Activated naive CD4-positive, alpha-beta T cell treated with anti-CD3 and anti-CD28 coated beads for 36 hours (primary cell): ENCODE measurements around the gene ITGA5. TPM values are rescaled to one million over a fixed set of nuclear protein-coding genes. Genes with fewer than 3 reads are reported as not detected.

Source experiments
- CTCF ChIA-PET: fragments of 350-600 bp; sonication (Branson Sonifier 250); formaldehyde crosslinking; loops from one replicate; lab custom pipeline; 2021; ENCODE audit warnings: antibody characterized with exemption; lab: Charles Lee
- DNase-seq: peaks from one replicate; pipeline ENCODE4 v3.0.0-alpha.2; 2020
- H3K27ac Mint-ChIP-seq: one replicate; pipeline ENCODE4 v1.8.0; 2021; ENCODE audit warnings: mild to moderate bottlenecking, mixed read lengths
- H3K27me3 Mint-ChIP-seq: one replicate; pipeline ENCODE4 v1.8.0; 2021; ENCODE audit warnings: low read depth, mixed read lengths
- H3K36me3 Mint-ChIP-seq: one replicate; pipeline ENCODE4 v1.8.0; 2021; ENCODE audit warnings: low read depth, mixed read lengths
- H3K4me1 Mint-ChIP-seq: one replicate; pipeline ENCODE4 v1.8.0; 2021; ENCODE audit warnings: low read depth, mixed read lengths
- H3K4me3 Mint-ChIP-seq: one replicate; pipeline ENCODE4 v1.8.0; 2021; ENCODE audit warnings: mild to moderate bottlenecking, moderate library complexity, mixed read lengths
- H3K9me3 Mint-ChIP-seq: one replicate; pipeline ENCODE4 v1.8.0; 2021; ENCODE audit warnings: mixed read lengths
- intact Hi-C: fragments of 100-400 bp; cut with micrococcal nuclease; formaldehyde crosslinking; loops from one replicate; pipeline ENCODE4 v1.15.1; 2023
- total RNA-seq, 2 experiments: library from RNA; stranded (reverse); gene quantifications; one replicate each; pipeline ENCODE4 v1.2.3, GENCODE V29; 2021

Gene ITGA5
- total RNA-seq, 2 experiments from 2014 or later, result 17.9 to 18.4 TPM

DNA sequence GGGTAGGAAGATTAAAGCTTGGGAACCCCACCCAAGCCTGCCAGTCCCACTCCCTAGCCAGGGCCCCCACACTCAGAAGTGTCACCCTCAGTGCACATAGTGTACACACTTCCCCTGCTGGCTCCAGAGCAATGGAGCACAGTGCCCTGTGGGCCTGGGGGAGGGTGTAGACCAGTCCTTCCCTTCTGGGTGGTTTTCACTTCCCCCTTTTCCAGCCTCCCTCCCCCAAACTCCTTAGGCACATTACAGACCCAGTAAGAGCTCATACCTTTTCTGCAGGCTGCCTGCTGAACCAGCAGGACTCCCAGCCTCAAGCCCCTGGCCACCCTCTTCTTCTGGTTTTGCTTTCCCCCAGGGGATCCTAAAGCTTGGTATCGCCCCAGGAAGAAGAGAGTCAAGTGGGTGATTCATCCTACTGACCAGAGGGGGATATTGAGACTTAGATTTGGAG, 34.5 kb downstream of the ITGA5 start, which contains the start of gene ZNF385A:
ZNF385A (minus strand) TSS at position 143 of the 451 bp plus-strand sequence. CDS start 219 bp downstream, outside the sequence.
- DNase-seq, result no peak
- no peak within 1 kb of the TSS for H3K27ac Mint-ChIP-seq
- intact Hi-C loops, result no loop called here
- no peak within 1 kb of the TSS for H3K4me3 Mint-ChIP-seq
- peaks cover 15% of the 10 kb centered on the region for H3K4me1 Mint-ChIP-seq
- H3K9me3 Mint-ChIP-seq, result no peaks in the 10 kb centered on the region
- CTCF ChIA-PET, result interaction anchor here (0.6 to 4.9 kb wide), 5 partner anchors 9 to 170 kb away, joined by 3 to 45 read pairs (median 6); no protein-coding TSS in a partner anchor
- no peaks in the 10 kb centered on the region for H3K36me3 Mint-ChIP-seq
- H3K27me3 Mint-ChIP-seq, result no peaks in the 10 kb centered on the region

- intact Hi-C loops, result no loop called here
- Mint-ChIP-seq H3K4me3 (no peak overlapping the region), H3K4me1 (peaks cover 18% of the 10 kb centered on the region), H3K36me3 (no peaks in the 10 kb centered on the region), H3K27me3 (no peaks in the 10 kb centered on the region), H3K9me3 (no peaks in the 10 kb centered on the region), H3K27ac (no peak overlapping the region)
- peak; percentile 53 for DNase-seq
- CTCF ChIA-PET, result interaction anchor here (0.6 to 5.8 kb wide), 13 partner anchors 10 to 168 kb away, joined by 3 to 45 read pairs (median 4); no protein-coding TSS in a partner anchor
Measured at GRCh38 chr12:54383041-54383609, 35.9 kb downstream of the ITGA5 start.

DNA sequence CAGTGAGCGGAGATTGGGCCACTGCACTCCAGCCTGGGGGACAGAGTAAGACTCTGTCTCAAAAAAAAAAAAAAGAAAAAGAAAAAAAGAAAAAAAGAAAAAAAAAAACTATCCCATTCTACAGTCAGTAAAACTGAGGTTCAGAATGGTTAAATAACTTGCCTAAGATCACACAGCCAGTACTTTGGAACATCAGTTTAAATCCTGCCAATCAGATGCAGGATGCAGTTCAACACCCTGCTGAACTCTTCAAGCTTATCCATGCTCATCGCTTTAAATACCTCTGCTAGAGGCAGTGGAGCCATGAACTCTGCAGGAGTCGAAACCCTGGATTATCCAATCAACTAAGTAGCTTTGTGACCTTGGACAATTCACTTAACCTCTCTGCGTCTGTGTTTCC, 37.9 kb downstream of the ITGA5 start:
- peaks cover 14% of the 10 kb centered on the region for H3K4me1 Mint-ChIP-seq
- H3K27me3 Mint-ChIP-seq, result no peaks in the 10 kb centered on the region
- CTCF ChIA-PET, result interaction anchor here (0.6 to 5.8 kb wide), 15 partner anchors 9 to 166 kb away, joined by 3 to 86 read pairs (median 7); partner anchors contain the start of gene NFE2
- DNase-seq, result no peak
- H3K36me3 Mint-ChIP-seq, result no peaks in the 10 kb centered on the region
- no peak overlapping the region for H3K4me3 Mint-ChIP-seq
- H3K9me3 Mint-ChIP-seq, result no peaks in the 10 kb centered on the region
- H3K27ac Mint-ChIP-seq, result no peak overlapping the region
- intact Hi-C loops, result no loop called here

DNA sequence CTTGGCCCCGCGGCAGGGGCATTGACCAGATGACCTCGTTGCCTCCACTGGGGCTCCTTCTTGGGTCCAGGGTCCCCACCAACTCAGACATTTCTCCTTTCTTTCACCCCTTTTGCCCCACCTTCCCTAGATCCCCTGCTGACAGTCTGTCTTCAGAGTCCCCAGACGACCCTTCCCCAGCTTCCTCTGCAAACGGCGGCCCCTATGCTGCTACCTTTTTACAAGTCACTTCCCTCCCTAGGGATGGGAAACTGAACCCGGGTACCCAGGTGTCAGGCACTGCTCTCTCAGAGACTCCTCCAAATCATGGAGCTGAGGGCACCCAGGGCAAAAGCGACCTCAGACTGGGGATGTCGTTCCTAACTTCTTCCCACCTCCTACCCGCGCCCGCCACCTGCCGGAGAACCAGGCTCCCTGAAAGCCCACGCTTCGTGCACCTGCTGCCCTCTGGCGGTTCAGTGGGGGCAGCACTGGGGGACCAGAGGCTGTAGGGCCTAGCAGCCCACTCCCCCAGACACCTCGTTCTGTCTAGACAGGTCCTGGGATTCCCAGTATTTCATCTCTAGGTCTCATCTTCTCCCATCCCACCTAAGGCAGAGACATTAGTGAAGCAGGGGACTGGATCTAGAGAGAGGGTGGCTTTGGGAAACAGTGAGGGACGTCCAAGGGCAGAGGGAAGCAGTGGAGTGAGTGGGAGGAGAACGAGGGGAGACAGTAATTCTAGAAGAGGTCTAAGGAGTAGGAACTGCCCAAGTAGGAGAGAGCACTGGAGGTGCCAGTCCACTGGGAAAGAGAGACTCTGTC, 39.5 kb downstream of the ITGA5 start:
- CTCF ChIA-PET, result interaction anchor here (0.6 to 5.8 kb wide), 56 partner anchors 7 to 208 kb away, joined by 3 to 86 read pairs (median 5); partner anchors contain the start of genes COPZ1 and NFE2
- no peak overlapping the region for H3K27ac Mint-ChIP-seq
- peak; percentile 96 for DNase-seq
- H3K36me3 Mint-ChIP-seq, result no peaks in the 10 kb centered on the region
- no peaks in the 10 kb centered on the region for H3K27me3 Mint-ChIP-seq
- peaks cover 14% of the 10 kb centered on the region for H3K4me1 Mint-ChIP-seq
- H3K4me3 Mint-ChIP-seq, result peak overlapping the region; percentile 53
- intact Hi-C loops, result loop anchor here (1.0 kb wide), 5 partner anchors 11 to 165 kb away; no protein-coding TSS in a partner anchor
- H3K9me3 Mint-ChIP-seq, result no peaks in the 10 kb centered on the region

DNA sequence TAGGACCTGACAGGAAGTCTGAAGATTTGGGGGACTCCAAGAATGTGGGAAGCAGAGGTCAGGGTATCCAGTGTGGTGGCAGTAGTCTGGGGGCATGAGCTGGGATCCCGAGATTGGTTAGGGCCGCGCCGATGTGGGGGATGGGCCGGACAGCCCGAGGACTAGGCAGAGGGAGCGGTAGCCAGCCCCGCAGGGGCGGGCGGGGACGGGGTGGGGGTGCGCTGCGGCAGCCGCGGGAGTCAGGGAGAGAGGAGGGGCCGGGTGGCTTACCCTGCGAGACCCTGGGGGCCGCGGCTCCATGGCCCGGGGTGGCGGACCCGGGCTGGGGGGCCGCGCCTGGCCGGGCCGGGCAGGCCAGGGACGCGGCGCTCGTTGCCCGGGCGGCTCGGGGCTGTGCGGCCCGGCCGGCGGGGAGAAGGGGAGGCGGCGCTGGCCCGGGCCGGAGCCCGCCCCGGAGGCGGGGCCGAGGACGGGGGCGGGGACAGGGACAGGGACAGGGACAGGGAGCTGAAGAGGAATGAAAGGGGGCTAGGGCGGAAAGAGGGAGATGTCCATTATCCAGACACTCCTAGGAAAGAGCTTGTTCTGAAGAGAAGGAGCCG, 40.2 kb downstream of the ITGA5 start:
- H3K9me3 Mint-ChIP-seq, result no peaks in the 10 kb centered on the region
- intact Hi-C loops, result loop anchor here (1.0 kb wide), 5 partner anchors 11 to 165 kb away; no protein-coding TSS in a partner anchor

DNA sequence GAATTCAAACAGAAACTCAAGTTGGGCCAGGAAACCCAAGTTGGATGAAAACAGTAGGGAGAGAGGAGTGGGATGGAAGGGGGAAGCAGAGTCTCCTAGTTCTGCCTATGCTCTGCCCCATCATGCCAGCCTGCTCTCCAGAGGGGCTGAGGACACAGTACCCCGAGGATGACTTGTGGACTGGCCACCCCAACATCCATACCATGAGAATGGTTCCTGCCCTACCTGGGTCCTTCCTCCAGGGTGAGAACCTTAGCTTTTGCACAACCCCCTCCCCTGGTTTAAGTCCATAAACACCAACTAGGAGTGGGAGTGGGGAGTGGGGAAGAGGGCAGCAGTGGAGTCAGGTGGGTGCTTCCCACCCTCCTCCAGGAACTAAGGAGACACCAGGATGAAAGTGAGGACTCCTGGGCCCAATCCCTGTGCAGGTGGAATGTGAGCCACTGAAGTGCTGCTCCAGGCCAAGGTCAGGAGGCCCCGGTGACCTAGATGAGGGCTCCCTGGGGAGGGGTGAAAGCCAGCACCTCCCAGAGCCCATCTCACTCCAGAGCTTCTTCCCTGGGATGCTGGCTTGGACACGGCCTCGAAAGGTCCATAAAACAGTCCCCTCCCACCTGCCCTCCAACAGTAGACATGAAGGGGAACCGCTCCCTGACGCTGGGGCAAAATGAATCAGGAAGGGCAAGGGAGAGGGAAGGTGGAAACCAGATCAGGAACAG, 41.1 kb downstream of the ITGA5 start:
- Mint-ChIP-seq H3K4me1 (peaks cover 17% of the 10 kb centered on the region), H3K9me3 (no peaks in the 10 kb centered on the region), H3K27ac (no peak overlapping the region), H3K36me3 (no peaks in the 10 kb centered on the region), H3K4me3 (no peak overlapping the region), H3K27me3 (no peaks in the 10 kb centered on the region)
- no peak for DNase-seq
- CTCF ChIA-PET, result interaction anchor here (1.5 to 5.8 kb wide), 9 partner anchors 7 to 167 kb away, joined by 4 to 86 read pairs (median 11); partner anchors contain the start of gene NFE2
- intact Hi-C loops, result no loop called here

More for the DNA sequence above, 40.2 kb downstream of the ITGA5 start:
- peak overlapping the region; percentile 53 for H3K4me3 Mint-ChIP-seq
- no peaks in the 10 kb centered on the region for H3K27me3 Mint-ChIP-seq
- no peak for DNase-seq
- CTCF ChIA-PET, result interaction anchor here (0.8 to 5.8 kb wide), 47 partner anchors 8 to 184 kb away, joined by 3 to 86 read pairs (median 6); partner anchors contain the start of genes COPZ1 and NFE2
- H3K4me1 Mint-ChIP-seq, result peaks cover 14% of the 10 kb centered on the region
- H3K36me3 Mint-ChIP-seq, result no peaks in the 10 kb centered on the region
- no peak overlapping the region for H3K27ac Mint-ChIP-seq

DNA sequence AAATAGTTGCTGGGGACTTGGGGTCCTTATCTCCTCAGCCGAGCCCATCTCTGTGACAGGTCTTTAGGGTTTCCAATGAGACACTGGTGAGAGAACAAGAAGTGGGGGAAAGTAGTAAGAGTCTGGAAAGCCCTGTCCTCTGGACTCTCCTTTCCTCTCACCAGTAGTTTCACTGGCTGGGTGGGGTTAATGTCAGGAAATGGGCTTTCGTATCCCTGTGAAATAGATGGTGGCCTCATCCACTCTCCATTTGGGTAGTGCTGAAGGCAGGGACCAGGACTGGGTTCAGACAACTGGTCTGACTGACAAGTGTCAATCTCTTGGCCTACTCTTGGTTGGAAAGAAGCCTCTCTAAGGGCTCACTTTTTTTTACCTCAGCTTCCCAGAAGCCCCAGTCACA, 42.1 kb downstream of the ITGA5 start:
- CTCF ChIA-PET, result interaction anchor here (0.6 to 1.1 kb wide), 2 partner anchors 163 to 1347 kb away, joined by 3 to 5 read pairs; no protein-coding TSS in a partner anchor
- Mint-ChIP-seq H3K36me3 (no peaks in the 10 kb centered on the region), H3K4me3 (no peak overlapping the region), H3K9me3 (no peaks in the 10 kb centered on the region), H3K4me1 (peaks cover 19% of the 10 kb centered on the region), H3K27ac (no peak overlapping the region), H3K27me3 (no peaks in the 10 kb centered on the region)
- DNase-seq, result no peak
- intact Hi-C loops, result no loop called here

DNA sequence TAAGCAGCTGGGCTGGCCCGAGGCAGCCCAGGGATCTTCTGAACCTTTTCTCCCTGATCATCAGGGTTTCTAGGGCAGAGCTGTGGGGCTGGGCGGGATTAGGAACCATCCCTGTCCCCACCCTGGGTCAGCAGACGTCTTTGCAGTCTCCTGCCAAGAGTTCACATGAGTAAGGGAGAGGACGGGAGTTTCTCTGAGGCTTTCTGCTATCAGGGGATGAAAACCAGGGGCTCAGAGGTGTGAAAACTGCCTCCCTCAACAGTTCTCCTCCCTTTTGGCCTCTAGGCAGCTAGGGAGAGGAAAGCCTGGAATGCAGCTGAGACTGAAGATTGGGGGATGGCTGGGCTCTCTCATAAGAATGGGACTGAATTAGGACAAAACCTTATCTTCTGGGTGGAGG, 42.5 kb downstream of the ITGA5 start:
- H3K4me3 Mint-ChIP-seq, result no peak overlapping the region
- intact Hi-C loops, result no loop called here
- no peak overlapping the region for H3K27ac Mint-ChIP-seq
- H3K27me3 Mint-ChIP-seq, result no peaks in the 10 kb centered on the region
- H3K36me3 Mint-ChIP-seq, result no peaks in the 10 kb centered on the region
- peaks cover 22% of the 10 kb centered on the region for H3K4me1 Mint-ChIP-seq
- CTCF ChIA-PET, result interaction anchor here (0.6 to 1.1 kb wide), 3 partner anchors 85 to 1348 kb away, joined by 3 to 5 read pairs (median 5); no protein-coding TSS in a partner anchor
- DNase-seq, result no peak
- H3K9me3 Mint-ChIP-seq, result no peaks in the 10 kb centered on the region

DNA sequence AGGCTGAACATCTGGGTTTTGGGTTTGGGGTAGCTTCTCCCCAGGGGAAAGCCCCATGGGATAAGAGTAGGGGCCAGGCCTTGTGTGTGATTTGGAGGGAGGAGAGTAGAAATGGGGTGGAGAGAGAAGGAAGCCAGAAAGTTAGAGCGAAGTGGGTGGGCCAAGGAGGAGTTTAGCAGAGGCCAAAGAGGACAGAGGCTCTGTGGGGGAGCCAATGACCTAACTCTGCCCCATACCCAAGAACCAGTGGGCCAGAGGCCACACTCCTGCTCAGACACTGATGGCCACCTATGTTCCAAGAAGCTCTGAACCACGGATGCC, 43.8 kb downstream of the ITGA5 start:
- H3K9me3 Mint-ChIP-seq, result no peaks in the 10 kb centered on the region
- H3K27ac Mint-ChIP-seq, result no peak overlapping the region
- CTCF ChIA-PET, result interaction anchor here (0.7 to 1.0 kb wide), 2 partner anchors 24 to 82 kb away, joined by 3 read pairs; no protein-coding TSS in a partner anchor
- DNase-seq, result no peak
- H3K36me3 Mint-ChIP-seq, result no peaks in the 10 kb centered on the region
- no peaks in the 10 kb centered on the region for H3K27me3 Mint-ChIP-seq
- peaks cover 22% of the 10 kb centered on the region for H3K4me1 Mint-ChIP-seq
- intact Hi-C loops, result no loop called here
- no peak overlapping the region for H3K4me3 Mint-ChIP-seq

GRCh38 chr12:54374562-54375258, 44.4 kb downstream of the ITGA5 start:
- intact Hi-C loops, result no loop called here

More at GRCh38 chr12:54374562-54375258, 44.4 kb downstream of the ITGA5 start:
- Mint-ChIP-seq H3K4me1 (peaks cover 21% of the 10 kb centered on the region), H3K4me3 (no peak overlapping the region), H3K36me3 (no peaks in the 10 kb centered on the region), H3K27me3 (no peaks in the 10 kb centered on the region), H3K27ac (no peak overlapping the region), H3K9me3 (no peaks in the 10 kb centered on the region)
- DNase-seq, result no peak
- CTCF ChIA-PET, result interaction anchor here (0.7 to 1.3 kb wide), 4 partner anchors 19 to 173 kb away, joined by 3 read pairs; no protein-coding TSS in a partner anchor
